Measurements from ENCODE around the gene ACTRT2. TPM values are rescaled to one million over a fixed set of nuclear protein-coding genes. Genes with fewer than 3 reads are reported as not detected.

The ACTRT2 gene
- total RNA-seq, 1 donor = not detected

- no peak for DNase-seq (ENCODE audit: low read depth)
- H3K4me3 ChIP-seq (ENCODE audit: low read depth, low read length) = no peak overlapping the region
- TF ChIP-seq CTCF (IDR thresholded peaks at IDR 0.05; ENCODE audit: insufficient read depth, low read length) = no peak
These were observed 28.6 kb downstream of the ACTRT2 start for GRCh38 chr1:3049905-3050304.

- TF ChIP-seq CTCF (IDR thresholded peaks at IDR 0.05; ENCODE audit: insufficient read depth, low read length) = no peak
- H3K4me3 ChIP-seq (ENCODE audit: low read depth, low read length) = no peak overlapping the region
- no peak for DNase-seq (ENCODE audit: low read depth)
These were observed 29.3 kb downstream of the ACTRT2 start for GRCh38 chr1:3050603-3051002.

- no peak for TF ChIP-seq CTCF (IDR thresholded peaks at IDR 0.05; ENCODE audit: insufficient read depth, low read length)
- DNase-seq (ENCODE audit: low read depth) = no peak
- no peak overlapping the region for H3K4me3 ChIP-seq (ENCODE audit: low read depth, low read length)
These were observed 30.3 kb downstream of the ACTRT2 start for GRCh38 chr1:3051270-3052268.

GRCh38 chr1:3052501-3052900 lies 31.2 kb downstream of the ACTRT2 start:
- DNase-seq (ENCODE audit: low read depth) = no peak
- TF ChIP-seq CTCF (IDR thresholded peaks at IDR 0.05; ENCODE audit: insufficient read depth, low read length) = no peak
- H3K4me3 ChIP-seq (ENCODE audit: low read depth, low read length) = no peak overlapping the region

- no peak for DNase-seq (ENCODE audit: low read depth)
- TF ChIP-seq CTCF (IDR thresholded peaks at IDR 0.05; ENCODE audit: insufficient read depth, low read length) = no peak
- no peak overlapping the region for H3K4me3 ChIP-seq (ENCODE audit: low read depth, low read length)
These were observed 32.2 kb downstream of the ACTRT2 start for GRCh38 chr1:3053366-3053980.

- no peak for DNase-seq (ENCODE audit: low read depth)
- TF ChIP-seq CTCF (IDR thresholded peaks at IDR 0.05; ENCODE audit: insufficient read depth, low read length) = no peak
These were observed 32.7 kb downstream of the ACTRT2 start for GRCh38 chr1:3053986-3054385.

More at GRCh38 chr1:3053986-3054385, 32.7 kb downstream of the ACTRT2 start:
- no peak overlapping the region for H3K4me3 ChIP-seq (ENCODE audit: low read depth, low read length)

All from fibroblast of the aortic adventitia (primary cell).